GM12865 (cell line): Measurements from ENCODE around the gene POLR1D.

Experiments used
- DNase-seq: peaks from one replicate; pipeline ENCODE4 v3.0.0; 2010; ENCODE audit warnings: low read depth
- H3K4me3 ChIP-seq: 2 replicates; pipeline ENCODE4 v1.5.1; 2011; ENCODE audit warnings: mild to moderate bottlenecking, low read depth, low read length, control low read depth
- TF ChIP-seq, protein P1 (sequence below): IDR thresholded peaks from 2 replicates; pipeline ENCODE4 v1.5.1; 2011; ENCODE audit warnings: low read length, control low read depth, low read depth, inconsistent platforms; ENCODE audit not compliant: insufficient read depth; ENCODE audit errors: missing control alignments

The POLR1D gene

GRCh38 chr13:27643334-27644132 is 21.8 kb downstream of the POLR1D start:
- no peak for DNase-seq
- TF ChIP-seq, protein P1, sequence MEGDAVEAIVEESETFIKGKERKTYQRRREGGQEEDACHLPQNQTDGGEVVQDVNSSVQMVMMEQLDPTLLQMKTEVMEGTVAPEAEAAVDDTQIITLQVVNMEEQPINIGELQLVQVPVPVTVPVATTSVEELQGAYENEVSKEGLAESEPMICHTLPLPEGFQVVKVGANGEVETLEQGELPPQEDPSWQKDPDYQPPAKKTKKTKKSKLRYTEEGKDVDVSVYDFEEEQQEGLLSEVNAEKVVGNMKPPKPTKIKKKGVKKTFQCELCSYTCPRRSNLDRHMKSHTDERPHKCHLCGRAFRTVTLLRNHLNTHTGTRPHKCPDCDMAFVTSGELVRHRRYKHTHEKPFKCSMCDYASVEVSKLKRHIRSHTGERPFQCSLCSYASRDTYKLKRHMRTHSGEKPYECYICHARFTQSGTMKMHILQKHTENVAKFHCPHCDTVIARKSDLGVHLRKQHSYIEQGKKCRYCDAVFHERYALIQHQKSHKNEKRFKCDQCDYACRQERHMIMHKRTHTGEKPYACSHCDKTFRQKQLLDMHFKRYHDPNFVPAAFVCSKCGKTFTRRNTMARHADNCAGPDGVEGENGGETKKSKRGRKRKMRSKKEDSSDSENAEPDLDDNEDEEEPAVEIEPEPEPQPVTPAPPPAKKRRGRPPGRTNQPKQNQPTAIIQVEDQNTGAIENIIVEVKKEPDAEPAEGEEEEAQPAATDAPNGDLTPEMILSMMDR, result no peak
- H3K4me3 ChIP-seq, result no peak overlapping the region

- H3K4me3 ChIP-seq, result no peak overlapping the region
- TF ChIP-seq, protein P1, result no peak
- DNase-seq, result no peak
These were observed 22.6 kb downstream of the POLR1D start for GRCh38 chr13:27644302-27644701.

- TF ChIP-seq, protein P1, result no peak
- DNase-seq, result no peak
- no peak overlapping the region for H3K4me3 ChIP-seq
These were observed 28.6 kb downstream of the POLR1D start for GRCh38 chr13:27650312-27650711.

- TF ChIP-seq, protein P1, result no peak
- no peak overlapping the region for H3K4me3 ChIP-seq
- DNase-seq, result no peak
These were observed 32.4 kb downstream of the POLR1D start for GRCh38 chr13:27654059-27654458.

DNA sequence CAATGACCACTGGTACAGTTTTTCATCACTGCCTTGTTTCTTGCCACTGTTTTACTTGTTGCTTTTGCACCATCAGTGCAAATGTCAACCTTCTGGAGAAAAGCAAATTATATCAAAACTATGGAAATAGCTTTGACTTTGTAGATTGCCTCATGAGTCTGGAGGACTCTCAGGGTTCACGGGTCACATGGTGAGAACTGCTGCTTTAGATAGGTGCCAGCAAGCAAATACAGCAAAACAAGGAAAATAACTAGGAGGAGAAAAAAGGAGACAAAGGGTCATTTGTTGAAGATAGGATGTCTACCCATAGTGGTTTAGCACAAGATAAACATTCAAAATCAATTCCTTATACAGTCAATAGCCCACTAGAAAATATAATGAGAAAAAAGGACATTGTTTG is 33.1 kb downstream of the POLR1D start:
- no peak for DNase-seq
- TF ChIP-seq, protein P1, result no peak

GRCh38 chr13:27657724-27658123 is 36.0 kb downstream of the POLR1D start:
- TF ChIP-seq, protein P1, result no peak
- no peak for DNase-seq
- no peak overlapping the region for H3K4me3 ChIP-seq

More for the DNA sequence above, 33.1 kb downstream of the POLR1D start:
- no peak overlapping the region for H3K4me3 ChIP-seq

DNA sequence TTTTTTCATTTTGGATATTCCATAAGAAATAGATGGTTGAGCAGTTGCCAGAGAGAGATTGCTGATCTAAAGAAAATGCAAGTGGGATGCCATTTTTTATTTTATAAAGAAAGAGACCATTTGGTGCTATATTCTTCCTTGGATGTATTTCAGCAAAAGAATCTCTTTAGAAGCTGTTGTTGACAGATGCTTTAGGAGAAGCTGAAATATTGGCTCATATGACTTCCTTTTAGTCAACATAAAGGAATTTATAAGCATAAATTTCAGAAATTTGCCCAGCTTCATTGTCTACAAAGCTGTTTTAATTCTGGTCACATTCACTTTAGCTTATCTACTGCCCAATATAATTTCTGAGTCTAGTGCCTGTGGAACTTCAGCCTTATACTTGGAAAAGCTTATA is 36.9 kb downstream of the POLR1D start:
- DNase-seq, result no peak
- no peak overlapping the region for H3K4me3 ChIP-seq
- TF ChIP-seq, protein P1, result no peak
